Measurements from ENCODE around the gene A3GALT2. TPM values are rescaled to one million over a fixed set of nuclear protein-coding genes. Genes with fewer than 3 reads are reported as not detected.

The A3GALT2 gene
- polyA plus RNA-seq, 1 donor from 2014 or later = 0.35 TPM

GRCh38 chr1:33269621-33270020, 51.3 kb downstream of the A3GALT2 start:
- no peaks in the 10 kb centered on the region for H3F3A ChIP-seq (ENCODE audit: insufficient read depth, low read length, poor library complexity, severe bottlenecking)
- peaks cover 32% of the 10 kb centered on the region for H3K79me2 ChIP-seq (replicated peaks; ENCODE audit: insufficient read depth, low read length)
- H3K4me2 ChIP-seq (ENCODE audit: low read length) = no peak overlapping the region
- H3K4me3 ChIP-seq (ENCODE audit: low read length) = no peak overlapping the region
- no peaks in the 10 kb centered on the region for H3K27me3 ChIP-seq (ENCODE audit: insufficient read depth, low read depth, low read length)
- H2AFZ ChIP-seq (ENCODE audit: low read depth, low read length) = no peak overlapping the region
- H3K36me3 ChIP-seq (ENCODE audit: insufficient read depth, low read length) = peaks cover 4% of the 10 kb centered on the region
- H3K27ac ChIP-seq (ENCODE audit: low read length) = no peak overlapping the region
- no peak overlapping the region for H3K9ac ChIP-seq (ENCODE audit: low read length)
- no peak for TF ChIP-seq POLR2AphosphoS5 (IDR thresholded peaks at IDR 0.05)
- no peak for TF ChIP-seq SMC3 (conservative IDR thresholded peaks at IDR 0.05; ENCODE audit: poor library complexity)
- TF ChIP-seq EP300 (conservative IDR thresholded peaks at IDR 0.05; ENCODE audit: poor library complexity, severe bottlenecking) = no peak
- TF ChIP-seq EZH2 (IDR thresholded peaks at IDR 0.05; ENCODE audit: borderline replicate concordance, insufficient read depth, low read length, poor library complexity, severe bottlenecking) = no peak
- TF ChIP-seq TAF1 (IDR thresholded peaks at IDR 0.05; ENCODE audit: low read depth) = no peak
- no peak for TF ChIP-seq REST (IDR thresholded peaks at IDR 0.05; ENCODE audit: borderline replicate concordance)
- TF ChIP-seq CTCF (IDR thresholded peaks at IDR 0.05; ENCODE audit: poor library complexity, severe bottlenecking) = no peak
- TF ChIP-seq RAD21 (conservative IDR thresholded peaks at IDR 0.05) = no peak
- H4K20me1 ChIP-seq (ENCODE audit: insufficient read depth) = no peaks in the 10 kb centered on the region
- H3K9me2 ChIP-seq (ENCODE audit: insufficient read depth, low read length) = no peaks in the 10 kb centered on the region
- no peaks in the 10 kb centered on the region for H3K9me3 ChIP-seq (ENCODE audit: low read length)

- Histone ChIP-seq H4K20me1 (ENCODE audit: insufficient read depth) (no peaks in the 10 kb centered on the region), H3K27me3 (ENCODE audit: insufficient read depth, low read depth, low read length) (no peaks in the 10 kb centered on the region), H3K9me2 (ENCODE audit: insufficient read depth, low read length) (no peaks in the 10 kb centered on the region), H3K9ac (ENCODE audit: low read length) (no peak overlapping the region), H2AFZ (ENCODE audit: low read depth, low read length) (no peak overlapping the region), H3K4me2 (ENCODE audit: low read length) (no peak overlapping the region), H3K4me3 (ENCODE audit: low read length) (no peak overlapping the region), H3K9me3 (ENCODE audit: low read length) (no peaks in the 10 kb centered on the region), H3F3A (ENCODE audit: insufficient read depth, low read length, poor library complexity, severe bottlenecking) (no peaks in the 10 kb centered on the region), H3K27ac (ENCODE audit: low read length) (no peak overlapping the region), H3K36me3 (ENCODE audit: insufficient read depth, low read length) (peaks cover 4% of the 10 kb centered on the region), H3K79me2 (replicated peaks; ENCODE audit: insufficient read depth, low read length) (peaks cover 37% of the 10 kb centered on the region)
- no peak for TF ChIP-seq SMC3 (conservative IDR thresholded peaks at IDR 0.05; ENCODE audit: poor library complexity)
- no peak for TF ChIP-seq CTCF (IDR thresholded peaks at IDR 0.05; ENCODE audit: poor library complexity, severe bottlenecking)
- TF ChIP-seq REST (IDR thresholded peaks at IDR 0.05; ENCODE audit: borderline replicate concordance) = no peak
- TF ChIP-seq TAF1 (IDR thresholded peaks at IDR 0.05; ENCODE audit: low read depth) = no peak
- no peak for TF ChIP-seq POLR2AphosphoS5 (IDR thresholded peaks at IDR 0.05)
- TF ChIP-seq EZH2 (IDR thresholded peaks at IDR 0.05; ENCODE audit: borderline replicate concordance, insufficient read depth, low read length, poor library complexity, severe bottlenecking) = no peak
- no peak for TF ChIP-seq MXI1 (conservative IDR thresholded peaks at IDR 0.05; ENCODE audit: poor library complexity, severe bottlenecking)
- no peak for TF ChIP-seq RAD21 (conservative IDR thresholded peaks at IDR 0.05)
- TF ChIP-seq EP300 (conservative IDR thresholded peaks at IDR 0.05; ENCODE audit: poor library complexity, severe bottlenecking) = no peak
Measured at GRCh38 chr1:33268927-33269610, 51.8 kb downstream of the A3GALT2 start.
